ENCODE data around the gene PLEK. TPM values are rescaled to one million over a fixed set of nuclear protein-coding genes. Genes with fewer than 3 reads are reported as not detected.

Gene PLEK
- total and polyA plus RNA-seq, 2 of the 13 experiments (the other 11 are each of a cell fraction or from before 2014, with no cell fraction given) = not detected

- TF ChIP-seq SOX6 (IDR thresholded peaks at IDR 0.05) = no peak
- TF ChIP-seq SOX6 (CRISPR knock-in tag; IDR thresholded peaks at IDR 0.05) = no peak
- TF ChIP-seq TEAD2 (CRISPR knock-in tag; IDR thresholded peaks at IDR 0.05) = no peak
- no peak for TF ChIP-seq IRF1 (CRISPR knock-in tag; IDR thresholded peaks at IDR 0.05; ENCODE audit: low read depth)
- no peak for TF ChIP-seq ARNTL (CRISPR knock-in tag; IDR thresholded peaks at IDR 0.05)
- no peak for TF ChIP-seq ZSCAN29 (CRISPR knock-in tag; conservative IDR thresholded peaks at IDR 0.05)
- TF ChIP-seq ATM (IDR thresholded peaks at IDR 0.05; ENCODE audit: borderline replicate concordance) = no peak
- no peak for TF ChIP-seq PHF20 (CRISPR knock-in tag; IDR thresholded peaks at IDR 0.05)
- TF ChIP-seq ERF (CRISPR knock-in tag; IDR thresholded peaks at IDR 0.05) = 0 out of 2 replicates have a peak, but pooled peaks have one; percentile 49
- TF ChIP-seq GATA4 (IDR thresholded peaks at IDR 0.05; ENCODE audit: borderline replicate concordance, low read depth) = no peak
- no peak for TF ChIP-seq MLLT10 (CRISPR knock-in tag; IDR thresholded peaks at IDR 0.05)
- TF ChIP-seq KLF16 (CRISPR knock-in tag; IDR thresholded peaks at IDR 0.05) = no peak
- TF ChIP-seq ZNF292 (CRISPR knock-in tag; IDR thresholded peaks at IDR 0.05; ENCODE audit: borderline replicate concordance, low read depth) = no peak
- TF ChIP-seq ZFP62 (CRISPR knock-in tag; IDR thresholded peaks at IDR 0.05) = no peak
- no peak for TF ChIP-seq GFI1 (CRISPR knock-in tag; IDR thresholded peaks at IDR 0.05; ENCODE audit: borderline replicate concordance)
- no peak for TF ChIP-seq PAF1 (CRISPR knock-in tag; IDR thresholded peaks at IDR 0.05)
- no peak for TF ChIP-seq ZBTB26 (CRISPR knock-in tag; IDR thresholded peaks at IDR 0.05; ENCODE audit: borderline replicate concordance)
- TF ChIP-seq ZNF530 (CRISPR knock-in tag; IDR thresholded peaks at IDR 0.05; ENCODE audit: low read depth) = no peak
- TF ChIP-seq ZNF709 (CRISPR knock-in tag; IDR thresholded peaks at IDR 0.05) = no peak
- no peak for TF ChIP-seq ZNF143 (CRISPR knock-in tag; IDR thresholded peaks at IDR 0.05)
- no peak for TF ChIP-seq HOXA3 (CRISPR knock-in tag; IDR thresholded peaks at IDR 0.05)
- TF ChIP-seq ZBTB21 (CRISPR knock-in tag; IDR thresholded peaks at IDR 0.05) = no peak
- TF ChIP-seq FLYWCH1 (CRISPR knock-in tag; IDR thresholded peaks at IDR 0.05) = no peak
- no peak for TF ChIP-seq ZBTB44 (CRISPR knock-in tag; IDR thresholded peaks at IDR 0.05)
- 0 out of 2 replicates have a peak, but pooled peaks have one; percentile 29 for TF ChIP-seq BCL3 (CRISPR knock-in tag; IDR thresholded peaks at IDR 0.05)
These were observed 76.3 kb downstream of the PLEK start (continued) for GRCh38 chr2:68441179-68441993.

Data from HepG2 (cell line).